ENCODE results near the gene ATG13.
"Not testable (repeated sequence)": the region's sequence is repeated elsewhere in the genome, so short reads cannot be mapped to it uniquely, and the experiment has no call there.

DNA sequence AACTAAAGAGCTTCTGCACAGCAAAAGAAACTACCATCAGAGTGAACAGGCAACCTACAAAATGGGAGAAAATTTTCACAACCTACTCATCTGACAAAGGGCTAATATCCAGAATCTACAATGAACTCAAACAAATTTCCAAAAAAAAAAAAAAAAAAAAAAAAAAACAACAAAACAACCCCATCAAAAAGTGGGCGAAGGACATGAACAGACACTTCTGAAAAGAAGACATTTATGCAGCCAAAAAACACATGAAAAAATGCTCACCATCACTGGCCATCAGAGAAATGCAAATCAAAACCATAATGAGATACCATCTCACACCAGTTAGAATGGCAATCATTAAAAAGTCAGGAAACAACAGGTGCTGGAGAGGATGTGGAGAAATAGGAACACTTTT is 33.8 kb upstream of the ATG13 start:
- not testable (repeated sequence) for TF ChIP-seq CTCF, EP300, POLR2A (IDR thresholded peaks at IDR 0.05)
